ENCODE measurements around the gene GPX4.
A peak's percentile ranks its signal among the peaks of the same experiment; 100 is the strongest.
"Not testable (repeated sequence)": the region's sequence is repeated elsewhere in the genome, so short reads cannot be mapped to it uniquely, and the experiment has no call there.

GPX4 gene

DNA sequence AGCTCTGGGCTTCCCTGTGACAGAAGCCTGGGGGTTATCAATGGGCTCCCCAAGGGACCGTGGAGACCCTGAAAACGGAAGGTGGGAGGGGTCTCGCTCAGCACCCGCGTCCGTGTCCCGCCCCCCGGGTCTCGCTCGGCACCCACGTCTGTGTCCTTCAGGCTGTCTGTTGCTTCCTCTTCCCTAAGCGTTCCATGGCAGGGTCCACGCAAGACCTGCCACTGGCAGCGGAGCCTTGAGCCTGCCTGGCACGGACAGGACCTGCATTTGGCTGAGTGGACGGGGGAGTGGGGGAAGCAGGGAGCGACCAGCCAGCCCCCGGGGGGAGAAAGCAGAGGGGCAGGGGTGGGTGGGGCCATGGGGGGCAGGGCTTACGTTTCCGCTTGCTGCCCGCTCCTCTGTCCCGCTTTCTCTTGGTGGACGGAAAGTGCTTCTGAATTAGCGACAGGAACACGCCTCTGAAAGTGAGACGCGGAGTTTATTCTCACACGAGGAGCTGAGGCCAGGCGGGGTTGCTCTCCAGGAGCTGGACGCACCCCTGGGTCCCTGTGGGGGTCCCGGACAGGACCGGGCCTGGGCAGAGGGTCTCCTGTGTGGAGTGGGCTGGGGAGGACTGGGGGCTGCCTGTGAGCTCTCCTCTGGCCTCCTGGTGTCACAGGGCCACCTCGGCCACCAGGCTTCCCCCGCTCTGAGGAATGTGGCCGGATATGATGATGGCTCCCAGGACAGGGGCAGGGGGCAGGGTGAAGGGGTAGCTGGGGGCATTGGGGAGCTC lies 12.0 kb downstream of the GPX4 start:
- DNase-seq: no peak

- no peak for DNase-seq
Observed at GRCh38 chr19:1116726-1117581, 13.2 kb downstream of the GPX4 start.

DNA sequence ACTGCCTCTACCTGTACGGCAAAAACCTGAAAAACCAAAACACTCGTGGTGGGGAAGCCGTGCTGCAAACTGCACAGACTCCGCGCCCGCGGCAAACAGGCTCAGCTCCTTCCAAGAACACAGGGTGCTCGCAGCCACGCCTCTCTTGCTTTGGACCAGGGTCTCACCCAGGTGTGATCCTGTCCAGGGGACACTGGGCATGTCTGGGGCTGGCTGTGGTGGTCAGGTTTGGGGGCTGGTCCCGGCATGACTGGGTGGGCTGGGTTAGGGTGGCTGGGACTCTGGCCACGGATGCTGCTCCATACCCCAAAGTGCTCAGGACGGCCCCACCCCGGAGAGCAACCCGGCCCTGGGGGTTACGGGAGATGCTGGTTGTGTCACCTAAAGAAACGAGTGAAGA lies 13.9 kb downstream of the GPX4 start:
- no peak for DNase-seq

- no peak for DNase-seq
Observed at GRCh38 chr19:1118999-1119398, 15.2 kb downstream of the GPX4 start.

DNA sequence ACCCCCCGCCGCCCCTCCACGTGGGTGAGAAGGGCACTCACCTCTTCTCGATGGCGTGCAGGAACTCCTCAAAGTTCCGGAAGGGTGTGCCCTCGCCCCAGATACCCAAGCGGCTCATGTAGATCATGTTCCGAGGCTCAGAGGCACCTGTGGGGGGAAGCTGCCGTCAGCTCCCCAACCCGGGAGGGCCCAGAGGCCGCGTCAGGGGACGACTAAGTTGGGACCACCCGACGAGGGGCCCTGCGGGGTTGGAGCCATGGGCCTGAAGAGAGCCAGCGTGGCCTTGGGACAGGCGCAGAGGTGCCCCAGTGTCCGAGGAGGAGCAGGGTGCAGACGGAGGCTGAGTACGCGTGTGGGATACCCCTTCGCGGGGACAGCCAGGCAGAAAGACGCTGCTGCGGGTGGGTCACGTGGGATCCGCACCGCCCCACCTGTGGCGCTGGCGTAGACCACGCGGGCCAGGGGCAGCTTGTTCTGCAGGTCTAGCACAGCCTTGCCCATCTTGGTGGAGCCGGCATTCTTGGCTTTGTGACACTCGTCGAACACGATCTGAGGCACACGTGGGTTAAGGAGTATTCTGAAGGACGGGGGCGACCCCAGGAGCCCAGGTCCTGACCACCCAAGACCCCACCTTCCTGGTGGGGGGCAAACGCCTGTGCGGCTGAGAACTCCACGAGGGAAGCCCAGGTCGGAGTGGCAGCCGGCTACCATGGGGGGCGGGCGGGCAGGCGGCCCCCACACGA lies 15.9 kb downstream of the GPX4 start:
- DNase-seq: no peak

DNA sequence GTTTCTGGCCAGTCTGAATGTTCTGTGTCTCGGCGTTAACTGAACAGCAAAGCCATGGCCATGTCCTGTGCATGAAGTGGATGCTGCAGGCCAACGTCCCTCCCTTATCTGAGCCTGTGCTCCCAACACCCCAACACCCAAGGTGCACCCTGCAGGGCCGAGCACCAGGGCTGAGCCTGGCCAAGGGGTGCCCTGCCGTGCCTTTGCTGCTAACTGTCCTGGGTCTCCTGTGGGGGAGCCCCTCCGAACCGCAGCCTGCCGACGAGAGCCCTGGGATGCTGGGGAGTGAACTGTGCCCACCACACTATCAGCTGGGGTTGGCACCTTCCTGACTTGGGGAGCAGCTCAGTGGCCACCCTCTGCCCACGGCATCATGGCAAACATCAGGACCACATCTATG lies 17.6 kb downstream of the GPX4 start:
- DNase-seq: no peak

- DNase-seq: no peak
Observed at GRCh38 chr19:1122021-1122971, 18.5 kb downstream of the GPX4 start.

- no peak for DNase-seq
Observed at GRCh38 chr19:1122972-1123363, 19.2 kb downstream of the GPX4 start.

GRCh38 chr19:1123381-1123780 lies 19.6 kb downstream of the GPX4 start:
- DNase-seq: no peak

- DNase-seq: no peak
Observed at GRCh38 chr19:1123885-1124677, 20.3 kb downstream of the GPX4 start.

- no peak for DNase-seq
Observed at GRCh38 chr19:1125601-1126467, 22.0 kb downstream of the GPX4 start.

DNA sequence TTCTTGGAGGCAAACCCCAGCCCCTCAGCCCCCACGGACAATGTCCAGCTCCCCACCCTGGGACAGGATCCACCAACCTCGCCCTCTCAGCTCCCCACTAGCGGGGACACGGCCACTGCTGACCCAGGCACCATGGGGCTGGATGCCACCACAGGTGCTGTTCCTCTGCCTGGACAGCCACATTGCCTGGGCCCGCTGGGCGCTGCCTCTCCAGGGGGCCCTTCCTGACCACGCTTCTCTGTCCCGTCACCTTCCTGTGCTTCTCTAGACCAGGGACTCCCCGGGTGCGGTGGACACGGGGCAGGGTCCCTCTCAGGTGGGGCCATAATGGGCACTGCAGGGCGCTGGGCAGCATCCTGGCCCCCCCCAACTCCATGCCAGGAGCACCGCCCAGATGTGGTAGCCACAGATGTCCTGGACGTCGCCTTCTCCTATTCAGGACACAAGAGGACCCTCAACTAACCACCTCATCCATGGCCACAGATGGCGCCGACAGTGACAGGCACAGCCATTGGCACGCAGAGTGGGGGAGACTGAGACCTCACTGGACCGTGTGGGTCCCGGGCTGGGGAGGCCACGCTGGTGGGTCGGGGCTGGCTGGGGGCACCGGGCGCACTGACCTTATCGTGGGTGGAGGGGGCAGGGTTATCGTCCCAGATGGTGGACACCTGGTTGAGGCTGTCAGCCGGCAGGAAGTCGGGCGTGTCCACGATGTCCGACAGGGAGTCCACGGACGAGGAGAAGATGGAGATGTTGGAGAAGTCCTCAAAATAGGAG lies 23.4 kb downstream of the GPX4 start:
- DNase-seq: no peak

GRCh38 chr19:1128106-1128505 lies 24.3 kb downstream of the GPX4 start:
- DNase-seq: no peak

- DNase-seq: not testable (repeated sequence)
Observed at GRCh38 chr19:1129084-1129483, 25.3 kb downstream of the GPX4 start.

DNA sequence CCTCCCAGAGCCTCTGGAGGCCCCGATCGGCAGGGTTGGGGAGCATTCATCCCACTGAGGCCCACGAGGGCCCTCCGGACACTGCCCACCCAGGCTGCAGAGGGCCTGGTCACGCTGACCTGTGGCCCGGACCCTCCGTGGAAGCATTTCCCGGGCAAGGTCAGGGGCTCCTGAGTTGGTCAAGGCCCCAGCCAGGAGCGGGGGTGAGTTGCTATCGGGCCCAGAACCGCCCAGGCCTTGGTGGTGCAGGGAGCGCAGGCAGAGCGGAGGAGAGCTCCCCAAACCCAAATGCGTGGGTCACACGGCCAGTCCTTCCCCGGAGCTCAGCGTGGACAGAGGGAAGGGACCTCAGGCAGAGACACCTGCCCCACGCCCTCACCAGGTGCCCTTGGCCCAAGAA lies 25.7 kb downstream of the GPX4 start:
- DNase-seq: no peak

DNA sequence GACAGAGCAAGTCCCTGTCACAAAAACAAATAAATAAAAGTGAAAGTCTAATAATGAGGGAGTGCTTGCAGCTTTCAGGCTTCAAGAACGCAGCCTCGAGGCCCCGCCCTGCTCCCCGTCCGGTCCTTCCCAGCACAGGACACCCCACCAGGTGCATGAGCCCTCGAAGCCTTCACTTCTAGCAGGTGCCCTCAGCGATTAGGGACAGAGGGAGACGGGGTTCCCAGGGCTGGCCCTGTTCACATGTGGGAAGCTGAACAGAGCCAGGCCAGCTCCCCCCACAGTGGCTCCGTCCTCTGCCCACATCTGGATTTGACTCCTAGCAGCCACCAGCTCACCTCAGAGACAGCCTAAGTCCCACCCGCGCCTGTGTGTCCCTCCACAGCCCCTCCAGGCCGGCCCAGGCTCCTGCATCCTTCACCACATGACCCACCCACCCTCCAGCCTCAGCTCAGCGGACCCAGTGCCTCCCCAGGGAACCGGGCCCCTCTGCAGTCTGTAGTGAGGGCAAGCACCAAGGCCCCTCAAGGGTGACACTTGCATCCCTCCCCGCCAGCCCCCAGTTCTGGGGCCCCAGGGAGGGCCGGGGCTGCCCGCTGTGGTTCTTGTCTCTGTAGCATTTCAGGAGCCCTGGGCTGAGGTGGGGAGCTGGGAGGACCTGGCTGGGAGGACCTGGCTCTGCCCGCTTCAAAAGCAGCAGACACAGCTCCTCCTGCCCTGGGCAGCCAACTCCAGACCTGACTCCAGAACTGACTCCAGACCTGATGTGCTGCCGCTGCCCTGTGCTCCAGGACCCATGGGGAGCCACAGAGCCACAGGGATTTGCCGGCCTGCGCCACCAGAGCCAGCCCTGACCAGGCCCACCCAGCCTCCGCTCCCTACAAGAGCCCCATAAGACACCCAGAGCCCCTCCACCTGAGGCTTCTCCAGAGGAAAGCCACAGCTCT lies 27.2 kb downstream of the GPX4 start:
- peak in 5 of 6 experiments; percentile 40 to 48 (median 43) for DNase-seq

DNA sequence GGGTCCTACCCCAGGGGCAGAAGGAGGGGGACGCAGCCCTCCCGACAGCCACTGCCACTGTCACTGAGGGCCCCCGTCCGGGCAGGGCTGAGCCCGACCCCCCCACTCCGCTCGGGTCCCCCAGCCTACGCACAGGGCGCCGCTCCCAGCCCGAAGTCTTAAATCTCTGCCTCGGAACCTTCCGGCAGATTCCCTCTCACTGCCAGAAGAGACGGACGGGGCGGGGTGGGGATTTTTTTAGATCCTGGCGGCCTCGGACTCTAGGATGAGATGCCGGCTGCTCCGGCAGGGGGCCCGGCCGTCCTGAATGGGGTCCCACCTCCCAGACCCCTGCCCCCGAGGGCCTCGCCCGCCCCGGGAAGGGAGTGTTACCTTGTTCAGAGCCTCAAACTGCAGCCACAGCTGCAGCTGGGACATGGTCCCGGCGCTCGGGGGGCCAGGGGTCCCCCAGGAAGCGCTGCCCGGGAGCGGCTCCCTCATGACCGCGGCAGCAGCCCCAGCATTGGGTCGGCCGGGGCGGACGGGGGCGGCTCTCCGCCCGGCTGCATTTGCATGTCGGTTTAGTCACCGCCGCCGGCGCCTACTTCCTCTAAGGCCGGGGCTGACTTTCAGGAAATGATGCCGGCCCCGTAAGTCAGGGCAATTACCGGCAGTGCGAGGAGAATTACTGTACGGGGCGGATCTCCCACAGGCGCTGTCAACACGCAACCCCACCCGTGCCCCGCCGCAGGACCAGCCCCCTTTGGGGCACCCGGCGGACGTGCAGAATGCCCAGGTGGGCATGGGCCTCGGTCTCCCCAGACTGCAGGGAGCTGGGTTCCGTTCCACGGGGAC lies 28.1 kb downstream of the GPX4 start:
- DNase-seq: peak; percentile 68 to 84 (median 77)

Data from stimulated activated naive CD4-positive, alpha-beta T cell (primary cell).